Epithelial cell of esophagus (primary cell): ENCODE measurements around the gene CLMN.

ENCODE experiments used
- DNase-seq: peaks from one replicate; pipeline ENCODE4 v3.0.0; 2010; ENCODE audit warnings: low read depth
- H3K4me3 ChIP-seq: 2 replicates; pipeline ENCODE4 v1.5.1; 2011; ENCODE audit warnings: mild to moderate bottlenecking, low read length, control low read depth
- CTCF ChIP-seq: IDR thresholded peaks from 2 replicates; pipeline ENCODE4 v1.5.1; 2011; ENCODE audit warnings: low read depth, mild to moderate bottlenecking, low read length, control low read depth, inconsistent platforms; ENCODE audit not compliant: insufficient read depth; ENCODE audit errors: missing control alignments

The CLMN gene

GRCh38 chr14:95305940-95306339 lies 13.8 kb downstream of the CLMN start:
- no peak overlapping the region for H3K4me3 ChIP-seq
- no peak for DNase-seq
- no peak for TF ChIP-seq CTCF

DNA sequence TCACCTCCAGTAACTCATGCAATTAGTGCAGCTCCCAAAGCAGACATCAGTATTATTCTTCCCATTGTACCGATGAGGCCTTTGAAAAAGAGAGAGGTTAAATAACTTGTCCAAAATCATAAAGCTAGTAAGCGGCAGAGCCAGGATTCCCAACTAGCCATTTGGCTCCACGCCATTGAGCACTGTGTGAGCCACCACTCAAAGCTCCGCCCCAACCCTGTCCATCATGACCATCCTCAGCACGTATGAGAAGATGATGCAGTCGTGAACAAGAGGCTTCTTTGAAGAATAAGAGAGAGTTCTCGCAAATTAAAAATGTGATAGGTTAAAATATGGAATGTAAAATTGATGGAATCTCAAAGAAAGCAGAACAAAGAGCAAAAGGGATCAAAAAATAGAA lies 14.6 kb downstream of the CLMN start:
- H3K4me3 ChIP-seq: no peak overlapping the region
- no peak for DNase-seq
- no peak for TF ChIP-seq CTCF

DNA sequence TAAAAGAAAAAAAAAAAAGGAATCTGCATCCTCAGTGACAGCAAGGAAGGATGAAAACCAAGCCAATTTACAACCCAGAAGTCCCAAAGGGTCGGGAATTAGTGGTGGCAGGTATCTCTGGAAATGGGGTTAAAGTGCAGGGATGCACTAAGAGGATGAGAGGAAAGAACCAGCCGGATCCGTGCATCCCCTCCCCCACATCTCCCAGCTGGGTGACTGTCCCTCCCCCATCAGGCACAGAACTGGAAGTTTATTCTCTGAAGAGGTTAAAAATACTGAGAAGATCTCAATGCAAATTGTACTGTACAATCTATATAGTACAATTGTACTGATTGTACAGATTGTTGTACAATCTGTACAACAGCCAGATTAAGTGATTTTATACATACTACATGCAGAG lies 15.4 kb downstream of the CLMN start:
- no peak for TF ChIP-seq CTCF

GRCh38 chr14:95303552-95303951 lies 16.2 kb downstream of the CLMN start:
- H3K4me3 ChIP-seq: no peak overlapping the region
- no peak for TF ChIP-seq CTCF
- DNase-seq: no peak

More for the DNA sequence above, 15.4 kb downstream of the CLMN start:
- DNase-seq: no peak
- no peak overlapping the region for H3K4me3 ChIP-seq

DNA sequence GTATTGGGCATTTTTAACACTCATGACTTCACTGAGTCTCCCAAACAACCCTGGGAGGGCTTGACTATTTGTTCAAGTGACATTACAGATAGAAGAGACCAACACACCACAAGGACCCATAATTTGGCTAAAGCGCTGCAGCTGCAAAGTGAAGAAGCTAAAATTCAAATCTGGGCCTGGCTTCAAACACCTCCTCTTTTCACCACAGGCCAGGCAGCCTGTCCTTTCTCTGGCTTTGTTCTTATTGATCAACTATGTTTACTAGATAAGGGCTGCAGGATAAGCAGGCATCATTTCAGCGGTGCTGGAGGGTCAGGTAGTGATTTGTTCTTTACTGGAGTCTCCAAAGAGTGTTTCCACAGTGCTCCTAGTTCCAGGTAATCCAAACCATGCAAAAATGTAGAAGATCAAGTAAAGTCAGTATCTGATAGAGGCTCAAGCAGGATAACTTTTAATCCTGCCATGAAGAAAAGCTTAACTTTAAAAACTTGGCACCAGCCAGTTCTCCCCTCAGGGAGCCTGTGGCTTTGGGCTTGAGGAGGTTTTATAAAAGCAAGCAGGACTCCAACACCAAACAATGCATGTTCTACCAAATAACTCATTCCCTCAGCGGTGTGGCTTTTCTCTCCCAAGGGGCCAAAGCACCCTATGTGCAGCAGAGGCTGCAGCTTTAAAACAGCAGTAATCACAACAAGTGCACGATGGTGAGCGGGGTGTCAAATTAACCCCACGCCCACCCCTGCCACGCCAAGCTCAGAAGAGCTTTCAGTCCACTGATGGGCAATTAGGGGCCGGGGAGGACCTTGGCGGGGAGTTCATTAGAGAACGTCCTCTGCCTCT lies 16.8 kb downstream of the CLMN start:
- DNase-seq: no peak
- TF ChIP-seq CTCF: no peak
- H3K4me3 ChIP-seq: no peak overlapping the region

DNA sequence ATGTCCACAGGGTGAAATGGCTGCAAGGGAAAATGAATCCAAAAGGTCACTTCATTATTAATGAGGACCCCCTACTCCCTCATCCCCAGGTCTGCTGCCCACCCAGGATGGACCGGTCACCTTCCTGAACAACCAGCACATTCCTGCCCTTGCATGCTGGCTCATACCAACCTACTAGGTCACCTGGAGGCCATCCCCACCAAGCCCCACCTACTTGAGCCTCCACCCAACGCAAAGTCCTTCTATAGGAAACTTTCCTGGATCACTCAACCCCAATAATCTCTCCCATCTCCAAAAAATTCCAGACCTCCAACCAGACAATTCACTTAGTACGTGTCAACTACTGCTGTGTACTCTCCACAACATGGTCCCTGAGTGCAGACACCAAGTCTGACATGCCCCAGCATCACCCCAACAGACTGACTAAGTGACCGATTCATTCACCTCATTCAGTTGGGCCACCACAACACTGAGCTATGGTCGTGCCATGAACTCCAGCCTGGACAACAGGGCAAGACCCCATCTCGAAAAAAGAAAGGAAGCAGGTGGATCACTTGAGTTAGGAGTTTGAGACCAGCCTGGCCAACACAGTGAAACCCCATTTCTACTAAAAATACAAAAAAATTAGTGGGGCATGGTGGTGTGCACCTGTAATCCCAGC lies 18.1 kb downstream of the CLMN start:
- no peak overlapping the region for H3K4me3 ChIP-seq
- DNase-seq: no peak
- TF ChIP-seq CTCF: no peak
